Vagina (tissue), 2 donors: Measurements from ENCODE around the gene GLIPR2.

Source experiments
- POLR2AphosphoS5 ChIP-seq, 2 donors: sonication (generic); formaldehyde crosslinking; IDR thresholded peaks; one replicate each; pipeline ENCODE4 v1.9.0; 2017; ENCODE audit warnings: antibody characterized with exemption in 2 of 2, mild to moderate bottlenecking in 2 of 2, low read depth in 1 of 2; ENCODE audit not compliant: insufficient read depth in 1 of 2
- TF ChIP-seq, protein P1 (sequence below), 3 experiments: fragments of 450-650 bp in 2 of 3; fragments of 200-600 bp in 1 of 3; sonication (generic) in 1 of 3; IDR thresholded peaks; one replicate each; pipeline ENCODE4 v1.5.1; 2017 to 2019; ENCODE audit warnings: antibody characterized with exemption in 3 of 3, mild to moderate bottlenecking in 2 of 3, moderate library complexity in 2 of 3

GRCh38 chr9:36204906-36205547, 68.5 kb downstream of the GLIPR2 start:
- TF ChIP-seq, protein P1, sequence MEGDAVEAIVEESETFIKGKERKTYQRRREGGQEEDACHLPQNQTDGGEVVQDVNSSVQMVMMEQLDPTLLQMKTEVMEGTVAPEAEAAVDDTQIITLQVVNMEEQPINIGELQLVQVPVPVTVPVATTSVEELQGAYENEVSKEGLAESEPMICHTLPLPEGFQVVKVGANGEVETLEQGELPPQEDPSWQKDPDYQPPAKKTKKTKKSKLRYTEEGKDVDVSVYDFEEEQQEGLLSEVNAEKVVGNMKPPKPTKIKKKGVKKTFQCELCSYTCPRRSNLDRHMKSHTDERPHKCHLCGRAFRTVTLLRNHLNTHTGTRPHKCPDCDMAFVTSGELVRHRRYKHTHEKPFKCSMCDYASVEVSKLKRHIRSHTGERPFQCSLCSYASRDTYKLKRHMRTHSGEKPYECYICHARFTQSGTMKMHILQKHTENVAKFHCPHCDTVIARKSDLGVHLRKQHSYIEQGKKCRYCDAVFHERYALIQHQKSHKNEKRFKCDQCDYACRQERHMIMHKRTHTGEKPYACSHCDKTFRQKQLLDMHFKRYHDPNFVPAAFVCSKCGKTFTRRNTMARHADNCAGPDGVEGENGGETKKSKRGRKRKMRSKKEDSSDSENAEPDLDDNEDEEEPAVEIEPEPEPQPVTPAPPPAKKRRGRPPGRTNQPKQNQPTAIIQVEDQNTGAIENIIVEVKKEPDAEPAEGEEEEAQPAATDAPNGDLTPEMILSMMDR (IDR thresholded peaks at IDR 0.05), result no peak
- TF ChIP-seq POLR2AphosphoS5 (IDR thresholded peaks at IDR 0.05; ENCODE audit: insufficient read depth in 1 of 2, low read depth in 1 of 2), result no peak
